HG02642 (cell line): ENCODE results near the gene TRIM36.

Experiments used
- ATAC-seq: cut with Tn5 transposase; IDR thresholded peaks from one replicate; pipeline ENCODE4 v1.9.1; 2021; ENCODE audit warnings: mild to moderate bottlenecking; ENCODE audit not compliant: unreplicated experiment, poor library complexity

TRIM36 gene, protein sequence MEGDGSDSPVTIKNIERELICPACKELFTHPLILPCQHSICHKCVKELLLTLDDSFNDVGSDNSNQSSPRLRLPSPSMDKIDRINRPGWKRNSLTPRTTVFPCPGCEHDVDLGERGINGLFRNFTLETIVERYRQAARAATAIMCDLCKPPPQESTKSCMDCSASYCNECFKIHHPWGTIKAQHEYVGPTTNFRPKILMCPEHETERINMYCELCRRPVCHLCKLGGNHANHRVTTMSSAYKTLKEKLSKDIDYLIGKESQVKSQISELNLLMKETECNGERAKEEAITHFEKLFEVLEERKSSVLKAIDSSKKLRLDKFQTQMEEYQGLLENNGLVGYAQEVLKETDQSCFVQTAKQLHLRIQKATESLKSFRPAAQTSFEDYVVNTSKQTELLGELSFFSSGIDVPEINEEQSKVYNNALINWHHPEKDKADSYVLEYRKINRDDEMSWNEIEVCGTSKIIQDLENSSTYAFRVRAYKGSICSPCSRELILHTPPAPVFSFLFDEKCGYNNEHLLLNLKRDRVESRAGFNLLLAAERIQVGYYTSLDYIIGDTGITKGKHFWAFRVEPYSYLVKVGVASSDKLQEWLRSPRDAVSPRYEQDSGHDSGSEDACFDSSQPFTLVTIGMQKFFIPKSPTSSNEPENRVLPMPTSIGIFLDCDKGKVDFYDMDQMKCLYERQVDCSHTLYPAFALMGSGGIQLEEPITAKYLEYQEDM

DNA sequence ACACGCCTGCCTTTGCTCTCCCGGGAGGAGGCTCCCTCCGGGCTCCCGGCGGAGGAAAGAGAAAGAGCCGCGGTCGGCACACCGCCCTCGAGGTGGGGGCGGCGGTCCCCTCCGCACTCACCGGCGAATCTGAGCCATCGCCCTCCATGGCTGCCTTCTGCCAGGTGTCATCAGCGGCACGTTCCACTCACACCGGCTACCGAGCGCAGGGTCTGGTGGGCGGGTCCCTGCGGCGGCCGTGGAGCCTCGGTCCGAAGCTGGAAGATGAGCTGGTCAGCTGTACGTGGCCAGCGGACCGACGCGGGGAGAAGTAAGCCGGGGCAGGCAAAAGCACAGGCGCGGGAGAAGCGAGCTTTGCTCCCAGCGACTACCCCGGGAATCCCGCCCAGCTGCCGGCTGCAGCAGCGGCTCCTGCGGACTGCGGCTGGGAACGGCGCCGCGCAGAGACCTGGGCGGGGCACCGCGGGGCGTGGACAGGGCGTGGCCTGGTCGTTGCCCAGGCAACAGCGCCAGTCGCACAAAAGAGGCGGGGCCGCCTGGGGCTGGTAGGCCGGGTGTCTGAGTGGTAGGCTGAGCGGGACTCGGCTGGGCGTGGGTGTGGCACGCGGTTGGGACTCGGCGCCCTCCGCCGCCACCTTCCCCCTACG is at the start of gene TRIM36:
TRIM36 (minus strand) TSS at position 422 of the 647 bp plus-strand sequence; CDS start at position 148, 274 bp downstream.
- ATAC-seq = peak; percentile 99

DNA sequence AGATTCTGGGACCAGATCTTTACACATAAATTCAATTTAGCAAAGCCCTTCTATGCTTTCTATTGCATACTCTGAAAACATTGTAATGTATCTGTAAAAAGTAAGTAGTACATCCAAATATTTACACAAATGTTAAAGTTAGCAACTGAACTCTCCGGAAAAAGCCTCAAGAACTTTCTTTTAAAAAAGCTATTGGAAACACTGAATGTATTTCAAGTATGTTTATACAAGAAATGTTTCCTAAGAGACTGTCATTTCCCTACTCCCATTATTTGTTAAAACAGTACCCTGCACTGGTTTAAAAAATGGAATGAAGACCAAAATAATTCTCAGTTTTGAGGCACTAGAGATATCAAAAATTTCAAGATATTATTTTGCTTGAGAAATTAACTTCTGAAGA is 44.8 kb upstream of the TRIM36 start:
- no peak for ATAC-seq

DNA sequence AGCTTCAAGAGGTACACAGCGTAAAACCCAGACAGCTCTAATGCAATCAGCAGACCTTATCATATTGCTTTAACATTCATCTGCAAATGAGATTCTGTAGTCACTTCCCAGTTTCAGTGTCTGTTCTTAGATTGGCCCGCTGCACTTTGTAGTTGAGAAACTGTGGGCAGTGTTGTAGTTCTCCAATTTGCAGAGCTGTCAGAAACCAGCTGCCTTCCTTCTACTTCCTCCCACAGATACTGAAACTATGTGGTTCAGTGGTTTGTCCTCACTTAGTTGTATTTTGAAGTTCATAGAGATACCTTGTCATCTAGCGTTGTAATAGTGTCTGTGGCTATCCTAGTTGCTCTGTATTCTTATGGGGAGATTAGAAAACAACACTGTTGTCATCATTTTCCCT is 39.6 kb upstream of the TRIM36 start:
- ATAC-seq = peak; percentile 100

DNA sequence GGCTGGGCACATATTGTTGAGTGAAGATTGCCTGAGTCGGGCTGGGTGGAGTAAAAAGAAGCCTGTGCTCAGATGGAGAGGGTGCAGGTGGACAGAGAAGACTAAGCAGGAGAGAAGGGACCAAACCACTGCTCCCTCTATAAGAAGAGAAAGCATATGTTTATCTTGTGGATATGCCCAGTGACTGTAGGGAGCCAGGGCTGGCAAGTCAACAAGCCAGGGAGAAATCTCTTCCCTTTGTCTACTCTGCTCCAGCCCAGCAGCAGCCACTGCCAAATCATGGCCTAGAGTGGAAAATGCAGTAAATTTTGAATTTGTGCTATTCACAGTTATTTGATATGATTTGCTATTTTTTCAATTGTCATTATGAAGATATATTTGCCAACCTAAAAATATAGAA is 33.2 kb upstream of the TRIM36 start:
- no peak for ATAC-seq

DNA sequence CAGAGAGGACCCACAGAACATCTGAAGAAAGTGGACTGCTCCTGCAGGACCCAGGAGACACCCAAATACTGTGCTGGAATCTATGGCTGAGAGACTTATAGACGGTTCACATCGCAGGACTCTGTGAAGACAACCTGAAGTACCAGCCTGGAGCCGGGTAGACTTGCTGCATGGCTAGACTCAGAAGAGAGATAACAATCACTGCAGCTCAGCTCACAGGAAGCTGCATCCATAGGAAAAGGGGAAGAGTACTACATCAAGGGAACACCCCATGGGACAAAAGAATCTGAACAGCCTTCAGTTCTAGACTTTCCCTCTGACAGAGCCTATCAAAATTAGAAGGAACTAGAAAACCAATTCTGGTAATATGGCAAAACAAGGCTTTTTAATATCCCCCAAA is 26.5 kb upstream of the TRIM36 start:
- no peak for ATAC-seq

DNA sequence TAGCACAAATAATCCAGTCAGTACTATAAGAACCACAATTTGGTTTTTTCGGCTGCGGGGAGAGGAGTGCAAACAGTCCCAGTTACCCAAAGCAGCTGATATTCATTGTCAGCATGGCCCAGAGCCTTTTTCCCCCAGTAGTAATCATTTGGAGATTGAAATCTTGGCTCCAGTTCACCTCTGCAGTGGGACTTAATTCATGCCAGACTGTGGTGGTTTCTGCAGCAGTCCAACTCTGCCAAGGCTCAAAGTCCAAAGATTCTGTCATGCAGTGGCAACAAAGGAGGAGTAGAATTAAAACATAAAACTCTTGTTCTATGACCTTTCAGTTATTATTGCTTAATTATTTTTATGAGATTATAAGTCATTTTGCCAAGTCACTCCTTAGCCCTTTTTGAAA is 25.0 kb upstream of the TRIM36 start:
- no peak for ATAC-seq

DNA sequence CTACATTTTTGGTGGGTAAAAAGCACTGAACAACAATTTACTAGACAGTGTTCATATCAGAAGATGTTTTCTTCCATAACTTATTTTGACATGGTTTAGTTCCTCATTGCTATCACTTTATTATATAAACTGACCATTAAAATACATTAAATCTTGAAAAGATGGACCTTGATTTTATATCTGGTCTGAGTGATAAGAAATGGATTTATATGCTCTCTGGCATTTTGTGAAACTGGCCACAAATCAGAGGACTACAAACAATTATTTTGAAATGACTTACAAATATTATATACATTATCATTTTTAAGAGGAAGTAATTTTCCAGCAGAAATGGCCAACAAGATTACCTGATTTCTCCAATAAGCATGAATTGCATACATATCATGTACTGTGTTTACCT is 23.6 kb upstream of the TRIM36 start:
- no peak for ATAC-seq

DNA sequence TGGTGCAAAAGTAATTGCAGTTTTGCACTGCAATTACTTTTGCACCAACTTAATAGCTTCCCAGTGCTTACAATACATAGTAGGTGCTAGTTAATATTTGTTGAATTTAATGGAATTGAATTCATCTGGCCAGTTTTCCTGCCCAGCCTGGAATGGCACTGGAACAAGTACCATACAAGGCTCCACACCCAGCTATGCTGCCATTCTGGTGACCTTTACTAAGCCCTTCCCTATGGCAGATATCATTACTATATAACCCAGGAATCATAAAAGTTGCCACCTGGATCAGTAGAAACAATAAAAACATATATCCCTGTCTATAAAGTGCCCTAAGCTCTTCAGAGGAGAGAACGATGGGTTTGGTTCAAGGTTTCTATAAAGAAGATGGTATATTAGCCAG is 22.4 kb upstream of the TRIM36 start:
- no peak for ATAC-seq

DNA sequence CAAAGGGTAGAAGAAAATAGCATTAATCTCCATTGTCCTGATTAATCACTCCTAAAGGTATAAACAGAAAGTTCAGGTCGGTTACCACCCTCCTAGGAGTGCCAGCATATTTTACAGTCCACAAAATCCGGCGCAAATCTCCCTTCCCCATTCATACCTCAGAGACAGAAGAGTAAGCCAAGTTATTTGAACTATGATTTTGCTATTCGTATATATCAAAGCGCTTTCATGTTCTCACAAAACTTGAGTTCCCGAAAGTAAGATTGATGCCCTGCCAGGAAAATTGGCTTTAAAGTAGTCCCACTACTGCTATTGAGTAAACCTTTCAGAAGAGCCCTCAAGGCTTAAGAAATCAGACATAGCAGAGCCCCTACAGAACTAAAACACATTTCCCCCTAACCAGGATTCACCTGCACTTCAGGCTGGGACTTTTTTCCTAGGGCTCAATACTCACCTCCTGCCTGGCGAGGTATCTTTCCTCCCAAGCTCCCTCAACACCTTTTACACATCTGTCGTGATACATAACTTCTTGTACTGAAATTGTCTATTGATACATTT is 21.8 kb upstream of the TRIM36 start:
- no peak for ATAC-seq

DNA sequence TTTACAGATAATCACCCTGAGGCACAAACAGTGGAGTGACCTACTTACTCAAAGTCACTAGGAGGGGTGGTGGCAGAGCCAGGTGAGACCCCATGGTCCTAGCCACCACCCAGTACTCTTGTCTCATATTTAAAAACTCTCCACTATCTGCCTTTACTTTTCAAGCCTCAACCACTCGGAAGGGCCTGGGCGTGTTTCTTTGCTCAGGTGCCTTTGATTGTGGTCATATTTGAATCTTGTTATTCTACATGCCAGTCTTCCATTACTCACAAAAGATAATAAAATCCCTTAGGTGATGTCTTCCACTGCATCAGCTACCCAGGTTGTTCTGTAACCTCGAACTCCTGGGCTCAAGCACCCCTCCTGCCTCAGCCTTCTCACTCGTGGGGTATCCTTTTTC is 20.7 kb upstream of the TRIM36 start:
- ATAC-seq = no peak

DNA sequence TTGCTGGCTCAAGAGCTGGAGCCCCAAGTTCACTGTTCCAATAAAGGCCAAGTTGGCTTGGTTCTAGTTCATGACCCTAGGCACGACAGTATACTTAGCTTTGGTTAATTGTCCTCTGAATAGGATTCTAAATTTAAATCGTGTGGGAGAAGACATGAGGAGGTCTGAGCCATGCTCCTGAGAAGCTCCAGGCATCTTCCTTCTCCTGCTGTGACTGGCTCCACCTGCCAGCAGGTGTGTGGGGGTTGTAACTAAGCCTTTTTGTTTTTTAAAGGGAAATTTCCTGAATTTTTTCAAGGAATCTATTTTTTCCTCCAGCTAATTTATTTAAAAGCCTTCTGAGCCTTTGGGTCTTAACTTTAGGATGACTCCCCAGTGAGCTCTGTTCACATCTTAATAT is 20.2 kb upstream of the TRIM36 start:
- no peak for ATAC-seq

DNA sequence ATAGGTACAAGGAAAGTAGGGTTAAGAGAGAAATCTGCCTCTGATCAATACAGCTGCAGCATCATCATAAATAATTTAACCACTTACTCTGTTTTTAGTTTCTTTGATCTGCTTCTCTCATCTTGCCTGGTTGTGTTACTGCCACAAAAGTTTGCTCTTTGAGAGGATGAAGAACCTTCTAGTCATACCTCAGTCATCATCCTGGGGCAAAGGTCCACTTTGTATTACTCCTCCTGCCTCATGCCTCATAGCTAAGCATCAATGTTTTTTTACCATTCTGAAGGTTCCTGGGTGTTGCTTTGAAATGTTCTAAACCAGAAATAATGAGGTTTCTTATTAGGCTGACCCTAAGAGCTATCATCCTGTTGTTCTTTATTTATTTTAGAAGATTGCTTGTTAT is 17.1 kb upstream of the TRIM36 start:
- no peak for ATAC-seq

DNA sequence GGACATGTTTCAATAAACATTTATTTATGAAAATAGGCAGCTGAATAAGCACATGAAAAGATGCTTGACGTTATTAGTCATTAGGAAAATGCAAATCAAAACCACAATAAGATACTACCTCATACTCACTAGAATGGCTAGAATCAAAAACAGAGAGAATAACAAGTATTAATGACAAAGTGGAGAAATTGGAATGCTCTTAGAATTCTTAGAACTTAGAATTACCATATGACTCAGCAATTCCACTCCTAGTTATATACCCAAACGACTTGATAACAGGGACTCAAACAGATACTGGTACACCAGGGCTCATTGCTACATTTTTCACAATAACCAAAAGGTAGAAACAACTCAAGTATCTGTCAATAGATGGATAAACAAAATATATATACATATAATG is 15.1 kb upstream of the TRIM36 start:
- no peak for ATAC-seq

DNA sequence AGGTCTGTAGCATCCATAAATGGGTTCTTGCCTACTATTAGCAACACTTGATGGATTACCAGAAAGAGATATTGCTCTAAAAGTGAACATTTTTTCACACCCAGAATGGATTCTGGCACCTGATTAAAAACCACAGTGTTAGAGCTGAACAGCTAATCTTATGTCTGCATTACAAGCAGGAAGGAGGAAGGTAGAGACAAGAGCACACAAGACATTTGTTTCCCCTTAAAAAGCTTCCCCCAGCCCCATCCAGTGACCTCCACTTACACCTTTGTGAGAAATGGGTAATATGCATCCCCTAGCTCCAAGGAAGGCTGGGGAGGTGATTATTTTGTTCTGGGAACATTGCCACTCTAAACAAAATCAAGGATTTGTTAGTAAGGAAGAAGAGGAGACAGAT is 12.0 kb upstream of the TRIM36 start:
- no peak for ATAC-seq

DNA sequence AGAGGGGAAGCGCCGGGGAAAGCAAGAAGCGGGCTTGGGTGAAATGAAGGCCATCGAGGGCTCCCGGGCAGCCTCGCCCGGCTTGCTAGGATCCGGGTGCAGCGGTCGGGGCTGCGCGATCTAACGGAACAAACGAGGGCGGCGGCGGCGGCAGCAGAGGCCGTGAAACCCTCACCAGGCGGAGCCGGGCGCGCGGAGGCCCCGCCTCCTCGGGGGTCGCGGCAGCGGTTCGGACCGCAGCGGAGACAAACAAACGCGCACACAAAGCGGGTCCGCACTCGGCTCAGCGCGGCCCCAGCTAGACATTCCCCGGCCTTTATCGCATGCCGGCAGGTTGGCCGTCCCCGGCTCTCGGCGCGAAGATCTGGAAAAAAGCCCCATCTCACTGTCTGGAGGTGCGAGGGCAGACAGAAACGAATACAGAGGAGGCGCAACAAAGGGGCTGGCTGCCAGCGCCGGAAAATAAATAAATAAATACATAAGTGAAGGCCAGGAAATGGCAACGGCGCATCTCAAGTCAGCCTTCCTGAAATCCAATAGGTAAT is 10.5 kb upstream of the TRIM36 start:
- ATAC-seq = peak; percentile 72

DNA sequence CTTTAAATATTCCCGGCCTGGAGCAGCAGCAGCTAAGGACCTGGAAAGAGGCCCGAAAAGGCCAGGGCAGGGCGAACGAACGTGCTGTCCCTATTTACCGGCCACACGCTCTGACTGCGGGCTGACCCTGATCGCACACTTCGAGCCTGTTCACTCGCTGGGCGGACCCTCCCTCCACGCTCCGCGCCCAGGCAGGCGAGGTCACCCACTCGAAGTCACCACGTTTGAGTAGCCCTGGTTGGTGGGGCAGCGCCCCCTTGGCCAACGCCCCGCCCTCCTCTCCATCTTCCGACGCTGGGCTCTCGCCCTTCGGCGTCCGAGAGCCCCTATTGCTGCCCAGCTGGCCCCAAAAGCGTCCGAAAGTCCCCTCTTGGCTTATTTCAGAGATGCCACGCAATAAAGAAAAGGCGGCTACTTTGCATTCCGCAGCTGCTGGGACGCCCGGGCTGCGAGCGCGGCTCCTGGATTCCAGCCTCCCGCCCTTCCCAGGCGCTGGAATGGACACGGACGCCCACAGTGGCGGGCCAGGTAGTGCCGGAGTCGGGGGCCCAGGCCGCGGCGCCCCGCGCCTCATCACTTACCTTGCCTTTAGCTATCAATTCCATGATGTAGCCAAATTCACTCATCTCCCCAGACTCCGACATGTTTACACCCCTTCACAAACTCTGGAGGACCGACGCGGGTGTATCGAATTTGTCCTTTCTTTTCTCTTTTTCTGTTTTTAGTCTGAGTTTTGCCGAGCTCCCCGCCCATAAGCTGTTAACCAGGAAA is 9.9 kb upstream of the TRIM36 start:
- ATAC-seq = peak; percentile 43

DNA sequence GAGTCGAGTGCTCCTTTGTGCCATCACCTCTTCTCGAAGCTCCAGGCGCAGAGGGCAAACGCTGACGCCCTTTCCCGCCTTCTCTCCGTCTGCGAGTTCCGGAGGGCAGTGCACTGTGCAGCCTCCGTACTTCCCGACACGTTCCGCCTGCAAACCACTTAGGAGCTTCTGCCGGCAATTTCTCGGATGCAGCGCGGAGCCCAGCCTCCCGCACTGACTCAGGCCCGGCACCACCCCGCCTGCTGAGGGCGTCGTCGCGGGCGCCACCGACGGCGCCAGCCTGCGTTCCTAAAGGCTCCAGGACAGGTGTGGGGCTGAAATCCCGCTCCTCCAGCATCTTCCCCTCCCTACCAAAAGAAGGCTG is 9.3 kb upstream of the TRIM36 start:
- ATAC-seq = no peak

DNA sequence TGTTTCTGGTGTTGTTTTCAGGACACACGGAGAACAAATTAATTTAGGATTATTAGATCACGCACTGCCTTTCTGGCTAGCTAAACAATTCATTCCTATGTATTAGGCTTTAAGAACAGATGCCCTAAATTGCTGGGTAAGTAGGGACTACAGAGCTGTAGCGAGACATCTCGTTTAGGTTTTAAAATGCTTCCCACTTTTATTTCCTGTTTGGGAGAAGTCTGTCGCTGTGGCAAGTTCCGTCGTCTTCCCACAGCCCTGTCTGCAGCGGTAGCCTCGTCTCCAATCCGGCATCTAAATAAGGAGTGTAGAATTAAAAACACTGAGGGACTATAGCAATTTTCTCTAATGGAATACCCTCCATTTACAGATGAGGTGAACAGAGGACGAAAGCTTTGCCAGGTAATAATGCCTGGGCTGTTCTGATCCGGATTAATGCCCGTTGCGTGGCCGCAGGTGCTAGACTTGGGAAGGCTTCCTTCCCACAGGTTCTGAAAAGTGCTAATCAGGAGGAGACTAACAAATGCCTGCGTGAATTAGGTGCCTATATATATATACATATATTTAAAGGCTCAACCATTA is 1.3 kb upstream of the TRIM36 start:
- ATAC-seq = no peak

DNA sequence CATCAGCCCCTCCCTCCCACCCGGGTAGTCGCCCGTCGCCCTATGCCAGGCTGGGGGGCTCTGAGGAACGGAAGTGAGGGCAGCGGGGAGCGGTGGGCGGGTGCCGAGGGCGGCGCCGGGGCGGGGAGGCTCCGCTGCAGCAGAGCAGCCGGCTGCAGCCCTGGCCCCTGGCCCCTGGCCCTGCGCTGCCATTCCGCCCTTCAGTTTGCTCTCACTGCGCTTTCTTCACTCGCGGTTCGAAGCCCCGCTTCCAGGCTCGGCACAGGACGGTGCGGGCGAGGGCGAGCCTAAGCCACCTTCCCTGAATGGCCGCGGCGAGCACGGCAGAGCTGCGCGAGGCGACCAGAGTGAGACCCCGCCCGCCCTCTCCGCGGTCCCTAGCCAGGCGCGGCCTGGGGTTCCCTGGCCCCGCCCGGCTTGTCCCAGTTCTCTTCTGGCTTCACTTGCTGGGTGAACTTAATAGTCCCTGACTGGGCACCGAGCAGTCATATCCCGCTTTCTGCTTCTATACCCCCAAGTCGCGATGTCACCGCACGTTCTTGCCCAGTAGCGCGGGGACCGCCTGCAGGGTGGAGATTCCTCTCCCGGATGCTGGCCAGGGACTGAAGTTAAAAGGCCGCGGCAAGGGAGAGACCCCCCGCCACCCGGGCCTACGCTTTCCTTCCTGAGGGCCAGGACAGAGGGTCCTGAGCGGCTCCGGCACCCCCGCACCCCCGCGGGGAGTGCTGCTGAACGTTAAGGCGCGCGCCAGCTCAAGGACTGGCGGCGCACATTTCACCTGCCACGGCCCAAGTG is 623 bp upstream of the TRIM36 start:
- ATAC-seq = peak; percentile 60
